ENCODE results near the gene PRDM1.

The PRDM1 gene

DNA sequence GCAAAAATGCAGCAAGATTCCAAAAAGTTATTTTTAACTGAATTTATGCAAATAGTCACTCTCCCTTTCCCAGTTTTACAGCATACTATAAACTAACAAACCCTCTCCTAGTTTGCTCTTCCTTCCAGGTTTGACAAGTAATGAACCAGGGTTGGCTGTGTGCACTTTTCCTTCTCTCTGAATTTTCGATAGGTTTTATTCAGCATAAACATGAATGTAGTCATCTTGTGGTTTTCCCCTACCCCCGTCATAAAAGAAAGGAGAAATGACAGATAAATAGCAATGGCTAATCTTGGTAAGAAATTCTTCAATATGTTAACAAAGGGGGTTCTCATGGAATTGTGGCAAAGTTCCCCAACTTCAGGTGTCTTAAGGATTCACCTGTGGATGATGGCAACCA lies 26.3 kb downstream of the PRDM1 start:
- H3K27ac ChIP-seq, result no peak overlapping the region
- H3K36me3 ChIP-seq (replicated peaks), result no peaks in the 10 kb centered on the region
- no peak for DNase-seq
- TF ChIP-seq, protein P1, sequence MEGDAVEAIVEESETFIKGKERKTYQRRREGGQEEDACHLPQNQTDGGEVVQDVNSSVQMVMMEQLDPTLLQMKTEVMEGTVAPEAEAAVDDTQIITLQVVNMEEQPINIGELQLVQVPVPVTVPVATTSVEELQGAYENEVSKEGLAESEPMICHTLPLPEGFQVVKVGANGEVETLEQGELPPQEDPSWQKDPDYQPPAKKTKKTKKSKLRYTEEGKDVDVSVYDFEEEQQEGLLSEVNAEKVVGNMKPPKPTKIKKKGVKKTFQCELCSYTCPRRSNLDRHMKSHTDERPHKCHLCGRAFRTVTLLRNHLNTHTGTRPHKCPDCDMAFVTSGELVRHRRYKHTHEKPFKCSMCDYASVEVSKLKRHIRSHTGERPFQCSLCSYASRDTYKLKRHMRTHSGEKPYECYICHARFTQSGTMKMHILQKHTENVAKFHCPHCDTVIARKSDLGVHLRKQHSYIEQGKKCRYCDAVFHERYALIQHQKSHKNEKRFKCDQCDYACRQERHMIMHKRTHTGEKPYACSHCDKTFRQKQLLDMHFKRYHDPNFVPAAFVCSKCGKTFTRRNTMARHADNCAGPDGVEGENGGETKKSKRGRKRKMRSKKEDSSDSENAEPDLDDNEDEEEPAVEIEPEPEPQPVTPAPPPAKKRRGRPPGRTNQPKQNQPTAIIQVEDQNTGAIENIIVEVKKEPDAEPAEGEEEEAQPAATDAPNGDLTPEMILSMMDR (IDR thresholded peaks at IDR 0.05; ENCODE audit: low read depth, low read length, missing control alignments), result no peak
- no peaks in the 10 kb centered on the region for H3K27me3 ChIP-seq (replicated peaks)
- no peak overlapping the region for H3K4me3 ChIP-seq (ENCODE audit: low read depth, low read length)
- in situ Hi-C loops (cut with HindIII; ENCODE audit: low pct_ligation_motif_present, low sequenced_read_pairs), result no loop called here

DNA sequence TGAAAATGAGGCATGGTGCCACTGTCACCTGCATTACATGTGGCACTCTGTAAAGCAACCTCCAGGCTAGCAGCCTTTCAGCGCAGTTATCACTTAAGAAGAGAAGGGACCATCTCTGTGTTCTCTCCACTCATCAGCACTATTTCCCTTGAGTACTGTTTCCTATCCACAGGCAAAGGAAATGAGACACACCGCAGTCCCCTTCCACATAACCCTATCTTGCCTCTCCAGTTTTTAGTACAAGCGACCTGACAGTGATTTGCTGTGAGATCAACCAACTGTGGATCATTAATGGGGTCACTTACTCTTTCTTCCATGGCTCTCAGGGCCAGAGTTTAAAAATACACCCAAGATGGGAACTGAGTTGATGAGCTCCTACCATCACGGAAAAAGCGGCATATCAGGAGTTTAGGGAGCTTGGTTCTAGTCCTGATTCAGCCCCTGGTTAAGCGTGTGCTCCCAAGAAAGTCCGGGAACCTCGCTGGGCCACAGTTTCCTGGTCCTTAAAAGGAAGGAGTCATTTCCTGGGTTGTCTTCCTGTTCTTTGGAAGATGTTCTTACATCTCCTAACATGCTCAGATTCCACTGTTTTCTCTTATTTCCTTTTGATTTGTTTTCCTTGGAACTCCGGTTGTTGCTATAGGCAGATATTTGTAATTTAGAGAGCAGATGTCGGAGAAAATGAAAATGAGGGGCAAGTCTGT lies 27.3 kb downstream of the PRDM1 start:
- Histone ChIP-seq H3K4me3 (ENCODE audit: low read depth, low read length) (no peak overlapping the region), H3K27me3 (replicated peaks) (no peaks in the 10 kb centered on the region), H3K27ac (no peak overlapping the region), H3K36me3 (replicated peaks) (no peaks in the 10 kb centered on the region)
- in situ Hi-C loops (cut with HindIII; ENCODE audit: low pct_ligation_motif_present, low sequenced_read_pairs), result no loop called here
- TF ChIP-seq, protein P1 (IDR thresholded peaks at IDR 0.05; ENCODE audit: low read depth, low read length, missing control alignments), result no peak
- no peak for DNase-seq

DNA sequence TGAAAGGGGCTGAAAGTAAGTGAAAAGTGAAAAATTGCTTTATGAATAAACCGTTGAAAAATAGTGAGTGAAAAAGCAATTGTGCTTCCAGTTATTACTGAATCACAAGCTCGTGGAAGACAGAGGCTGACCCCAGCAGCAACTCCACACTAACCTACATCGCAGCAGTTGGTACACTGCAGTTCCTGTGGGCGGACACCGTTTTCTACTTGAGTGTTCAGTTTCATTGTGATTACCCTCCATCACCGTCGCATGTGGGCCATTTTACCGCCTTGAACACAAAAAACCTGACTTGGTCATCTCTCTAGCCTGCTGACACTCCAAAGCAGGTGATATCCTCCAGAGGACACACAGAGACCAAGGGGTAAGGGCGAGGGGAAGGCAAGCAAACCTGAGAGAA lies 28.4 kb downstream of the PRDM1 start:
- H3K4me3 ChIP-seq (ENCODE audit: low read depth, low read length), result no peak overlapping the region

DNA sequence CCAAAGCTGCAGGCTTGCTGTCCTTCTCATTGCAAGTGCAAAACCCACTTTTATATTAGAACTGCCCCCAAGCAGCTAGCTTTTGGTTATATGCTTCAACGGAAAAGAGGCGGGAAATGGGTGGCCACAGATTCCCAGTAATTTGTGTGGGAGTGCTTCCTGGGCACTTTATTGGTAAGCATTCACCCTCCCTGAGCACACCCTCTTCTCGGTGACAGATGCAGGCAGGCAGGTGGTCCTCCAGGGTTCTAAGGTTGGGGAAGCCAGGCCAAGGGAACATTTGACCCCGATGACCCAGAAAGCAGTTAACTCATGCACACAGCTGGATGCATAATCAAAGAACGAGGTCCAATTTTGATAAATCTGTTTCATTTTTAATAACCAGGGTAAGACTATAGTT lies 29.1 kb downstream of the PRDM1 start:
- TF ChIP-seq, protein P1 (IDR thresholded peaks at IDR 0.05; ENCODE audit: low read depth, low read length, missing control alignments), result no peak
- no peak for DNase-seq
- H3K27me3 ChIP-seq (replicated peaks), result no peaks in the 10 kb centered on the region
- no peaks in the 10 kb centered on the region for H3K36me3 ChIP-seq (replicated peaks)
- no peak overlapping the region for H3K4me3 ChIP-seq (ENCODE audit: low read depth, low read length)
- in situ Hi-C loops (cut with HindIII; ENCODE audit: low pct_ligation_motif_present, low sequenced_read_pairs), result no loop called here
- H3K27ac ChIP-seq, result no peak overlapping the region

More for the DNA sequence above, 28.4 kb downstream of the PRDM1 start:
- in situ Hi-C loops (cut with HindIII; ENCODE audit: low pct_ligation_motif_present, low sequenced_read_pairs), result no loop called here
- TF ChIP-seq, protein P1 (IDR thresholded peaks at IDR 0.05; ENCODE audit: low read depth, low read length, missing control alignments), result no peak
- Histone ChIP-seq H3K36me3 (replicated peaks) (no peaks in the 10 kb centered on the region), H3K27me3 (replicated peaks) (no peaks in the 10 kb centered on the region), H3K27ac (no peak overlapping the region)
- DNase-seq, result no peak

DNA sequence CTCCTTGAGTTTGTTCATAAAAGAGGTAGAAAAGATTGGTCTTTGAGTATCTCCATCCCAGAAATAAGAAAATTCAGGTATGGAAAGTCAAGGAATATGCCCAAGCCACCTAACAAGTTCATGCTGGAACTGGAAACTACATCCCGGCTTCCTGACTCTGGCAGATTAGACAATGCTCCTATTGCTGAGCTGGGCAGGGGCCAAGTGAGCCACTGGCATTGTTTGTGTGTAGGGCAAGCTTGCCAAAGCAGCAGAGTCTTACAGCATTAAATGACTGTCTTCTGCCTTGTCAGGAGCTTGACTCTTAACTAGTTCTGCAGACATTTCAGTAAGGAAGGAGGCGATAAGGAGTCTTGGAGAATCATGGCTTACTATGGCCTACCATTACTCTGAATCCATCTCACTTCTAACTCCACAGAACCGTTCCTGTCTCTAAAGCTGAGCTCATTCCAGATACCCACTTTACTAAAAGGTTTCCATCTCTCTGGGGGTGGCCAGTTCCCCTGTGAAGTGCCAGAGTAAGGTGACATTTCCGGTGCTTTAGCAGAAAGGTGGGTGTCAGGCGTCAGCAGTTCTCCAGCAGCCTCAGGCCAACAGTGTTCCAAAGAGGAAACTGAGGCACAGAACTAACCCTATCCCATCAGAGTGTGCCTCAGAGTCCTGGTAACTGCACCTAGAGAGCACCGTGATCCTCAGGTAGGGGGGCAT lies 30.1 kb downstream of the PRDM1 start:
- no peak for DNase-seq
- TF ChIP-seq, protein P1 (IDR thresholded peaks at IDR 0.05; ENCODE audit: low read depth, low read length, missing control alignments), result no peak
- Histone ChIP-seq H3K27me3 (replicated peaks) (no peaks in the 10 kb centered on the region), H3K4me3 (ENCODE audit: low read depth, low read length) (no peak overlapping the region), H3K27ac (no peak overlapping the region), H3K36me3 (replicated peaks) (no peaks in the 10 kb centered on the region)
- in situ Hi-C loops (cut with HindIII; ENCODE audit: low pct_ligation_motif_present, low sequenced_read_pairs), result no loop called here
